ENCODE results near the gene IKZF4. TPM values are rescaled to one million over a fixed set of nuclear protein-coding genes. Genes with fewer than 3 reads are reported as not detected.

Gene IKZF4
- total RNA-seq, 1 experiment from 2014 or later, result 13.6 TPM

GRCh38 chr12:56040151-56040550 lies 19.3 kb downstream of the IKZF4 start:
- POLR2A ChIA-PET, result interaction anchor here (0.7 kb wide), 1 partner anchor 100 kb away, joined by 3 read pairs; no protein-coding TSS in a partner anchor

More at GRCh38 chr12:56040151-56040550, 19.3 kb downstream of the IKZF4 start:
- H3K4me1 Mint-ChIP-seq, result peaks cover 45% of the 10 kb centered on the region
- DNase-seq (ENCODE audit: low spot score), result no peak
- H3K9me3 Mint-ChIP-seq, result no peaks in the 10 kb centered on the region
- no peak for TF ChIP-seq TEAD1 (CRISPR knock-in tag; IDR thresholded peaks at IDR 0.05)
- TF ChIP-seq, protein P1, sequence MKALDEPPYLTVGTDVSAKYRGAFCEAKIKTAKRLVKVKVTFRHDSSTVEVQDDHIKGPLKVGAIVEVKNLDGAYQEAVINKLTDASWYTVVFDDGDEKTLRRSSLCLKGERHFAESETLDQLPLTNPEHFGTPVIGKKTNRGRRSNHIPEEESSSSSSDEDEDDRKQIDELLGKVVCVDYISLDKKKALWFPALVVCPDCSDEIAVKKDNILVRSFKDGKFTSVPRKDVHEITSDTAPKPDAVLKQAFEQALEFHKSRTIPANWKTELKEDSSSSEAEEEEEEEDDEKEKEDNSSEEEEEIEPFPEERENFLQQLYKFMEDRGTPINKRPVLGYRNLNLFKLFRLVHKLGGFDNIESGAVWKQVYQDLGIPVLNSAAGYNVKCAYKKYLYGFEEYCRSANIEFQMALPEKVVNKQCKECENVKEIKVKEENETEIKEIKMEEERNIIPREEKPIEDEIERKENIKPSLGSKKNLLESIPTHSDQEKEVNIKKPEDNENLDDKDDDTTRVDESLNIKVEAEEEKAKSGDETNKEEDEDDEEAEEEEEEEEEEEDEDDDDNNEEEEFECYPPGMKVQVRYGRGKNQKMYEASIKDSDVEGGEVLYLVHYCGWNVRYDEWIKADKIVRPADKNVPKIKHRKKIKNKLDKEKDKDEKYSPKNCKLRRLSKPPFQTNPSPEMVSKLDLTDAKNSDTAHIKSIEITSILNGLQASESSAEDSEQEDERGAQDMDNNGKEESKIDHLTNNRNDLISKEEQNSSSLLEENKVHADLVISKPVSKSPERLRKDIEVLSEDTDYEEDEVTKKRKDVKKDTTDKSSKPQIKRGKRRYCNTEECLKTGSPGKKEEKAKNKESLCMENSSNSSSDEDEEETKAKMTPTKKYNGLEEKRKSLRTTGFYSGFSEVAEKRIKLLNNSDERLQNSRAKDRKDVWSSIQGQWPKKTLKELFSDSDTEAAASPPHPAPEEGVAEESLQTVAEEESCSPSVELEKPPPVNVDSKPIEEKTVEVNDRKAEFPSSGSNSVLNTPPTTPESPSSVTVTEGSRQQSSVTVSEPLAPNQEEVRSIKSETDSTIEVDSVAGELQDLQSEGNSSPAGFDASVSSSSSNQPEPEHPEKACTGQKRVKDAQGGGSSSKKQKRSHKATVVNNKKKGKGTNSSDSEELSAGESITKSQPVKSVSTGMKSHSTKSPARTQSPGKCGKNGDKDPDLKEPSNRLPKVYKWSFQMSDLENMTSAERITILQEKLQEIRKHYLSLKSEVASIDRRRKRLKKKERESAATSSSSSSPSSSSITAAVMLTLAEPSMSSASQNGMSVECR (CRISPR knock-in tag; IDR thresholded peaks at IDR 0.05; ENCODE audit: borderline replicate concordance), result no peak
- TF ChIP-seq ZNF121 (CRISPR knock-in tag; IDR thresholded peaks at IDR 0.05), result no peak
- TF ChIP-seq ZNF423 (CRISPR knock-in tag; IDR thresholded peaks at IDR 0.05), result no peak
- TF ChIP-seq, protein P2, sequence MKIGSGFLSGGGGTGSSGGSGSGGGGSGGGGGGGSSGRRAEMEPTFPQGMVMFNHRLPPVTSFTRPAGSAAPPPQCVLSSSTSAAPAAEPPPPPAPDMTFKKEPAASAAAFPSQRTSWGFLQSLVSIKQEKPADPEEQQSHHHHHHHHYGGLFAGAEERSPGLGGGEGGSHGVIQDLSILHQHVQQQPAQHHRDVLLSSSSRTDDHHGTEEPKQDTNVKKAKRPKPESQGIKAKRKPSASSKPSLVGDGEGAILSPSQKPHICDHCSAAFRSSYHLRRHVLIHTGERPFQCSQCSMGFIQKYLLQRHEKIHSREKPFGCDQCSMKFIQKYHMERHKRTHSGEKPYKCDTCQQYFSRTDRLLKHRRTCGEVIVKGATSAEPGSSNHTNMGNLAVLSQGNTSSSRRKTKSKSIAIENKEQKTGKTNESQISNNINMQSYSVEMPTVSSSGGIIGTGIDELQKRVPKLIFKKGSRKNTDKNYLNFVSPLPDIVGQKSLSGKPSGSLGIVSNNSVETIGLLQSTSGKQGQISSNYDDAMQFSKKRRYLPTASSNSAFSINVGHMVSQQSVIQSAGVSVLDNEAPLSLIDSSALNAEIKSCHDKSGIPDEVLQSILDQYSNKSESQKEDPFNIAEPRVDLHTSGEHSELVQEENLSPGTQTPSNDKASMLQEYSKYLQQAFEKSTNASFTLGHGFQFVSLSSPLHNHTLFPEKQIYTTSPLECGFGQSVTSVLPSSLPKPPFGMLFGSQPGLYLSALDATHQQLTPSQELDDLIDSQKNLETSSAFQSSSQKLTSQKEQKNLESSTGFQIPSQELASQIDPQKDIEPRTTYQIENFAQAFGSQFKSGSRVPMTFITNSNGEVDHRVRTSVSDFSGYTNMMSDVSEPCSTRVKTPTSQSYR (CRISPR knock-in tag; IDR thresholded peaks at IDR 0.05), result no peak
- no peak for TF ChIP-seq JAZF1 (CRISPR knock-in tag; IDR thresholded peaks at IDR 0.05)
- no peak for TF ChIP-seq ZBTB43 (CRISPR knock-in tag; IDR thresholded peaks at IDR 0.05)
- no peak for TF ChIP-seq ZNF232 (CRISPR knock-in tag; IDR thresholded peaks at IDR 0.05)
- TF ChIP-seq, protein P3, sequence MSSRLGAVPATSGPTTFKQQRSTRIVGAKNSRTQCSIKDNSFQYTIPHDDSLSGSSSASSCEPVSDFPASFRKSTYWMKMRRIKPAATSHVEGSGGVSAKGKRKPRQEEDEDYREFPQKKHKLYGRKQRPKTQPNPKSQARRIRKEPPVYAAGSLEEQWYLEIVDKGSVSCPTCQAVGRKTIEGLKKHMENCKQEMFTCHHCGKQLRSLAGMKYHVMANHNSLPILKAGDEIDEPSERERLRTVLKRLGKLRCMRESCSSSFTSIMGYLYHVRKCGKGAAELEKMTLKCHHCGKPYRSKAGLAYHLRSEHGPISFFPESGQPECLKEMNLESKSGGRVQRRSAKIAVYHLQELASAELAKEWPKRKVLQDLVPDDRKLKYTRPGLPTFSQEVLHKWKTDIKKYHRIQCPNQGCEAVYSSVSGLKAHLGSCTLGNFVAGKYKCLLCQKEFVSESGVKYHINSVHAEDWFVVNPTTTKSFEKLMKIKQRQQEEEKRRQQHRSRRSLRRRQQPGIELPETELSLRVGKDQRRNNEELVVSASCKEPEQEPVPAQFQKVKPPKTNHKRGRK (CRISPR knock-in tag; IDR thresholded peaks at IDR 0.05; ENCODE audit: borderline replicate concordance), result no peak
- no peak for TF ChIP-seq GTF2I (CRISPR knock-in tag; conservative IDR thresholded peaks at IDR 0.05)
- TF ChIP-seq RORB (CRISPR knock-in tag; IDR thresholded peaks at IDR 0.05), result no peak
- no peak for TF ChIP-seq ZNF317 (CRISPR knock-in tag; IDR thresholded peaks at IDR 0.05; ENCODE audit: borderline replicate concordance, low read depth)
- TF ChIP-seq PRRX2 (CRISPR knock-in tag; IDR thresholded peaks at IDR 0.05), result no peak
- no peak for TF ChIP-seq SMAD3 (CRISPR knock-in tag; IDR thresholded peaks at IDR 0.05; ENCODE audit: borderline replicate concordance)
- no peak for TF ChIP-seq NFE2L1 (CRISPR knock-in tag; IDR thresholded peaks at IDR 0.05)
- TF ChIP-seq, protein P4, sequence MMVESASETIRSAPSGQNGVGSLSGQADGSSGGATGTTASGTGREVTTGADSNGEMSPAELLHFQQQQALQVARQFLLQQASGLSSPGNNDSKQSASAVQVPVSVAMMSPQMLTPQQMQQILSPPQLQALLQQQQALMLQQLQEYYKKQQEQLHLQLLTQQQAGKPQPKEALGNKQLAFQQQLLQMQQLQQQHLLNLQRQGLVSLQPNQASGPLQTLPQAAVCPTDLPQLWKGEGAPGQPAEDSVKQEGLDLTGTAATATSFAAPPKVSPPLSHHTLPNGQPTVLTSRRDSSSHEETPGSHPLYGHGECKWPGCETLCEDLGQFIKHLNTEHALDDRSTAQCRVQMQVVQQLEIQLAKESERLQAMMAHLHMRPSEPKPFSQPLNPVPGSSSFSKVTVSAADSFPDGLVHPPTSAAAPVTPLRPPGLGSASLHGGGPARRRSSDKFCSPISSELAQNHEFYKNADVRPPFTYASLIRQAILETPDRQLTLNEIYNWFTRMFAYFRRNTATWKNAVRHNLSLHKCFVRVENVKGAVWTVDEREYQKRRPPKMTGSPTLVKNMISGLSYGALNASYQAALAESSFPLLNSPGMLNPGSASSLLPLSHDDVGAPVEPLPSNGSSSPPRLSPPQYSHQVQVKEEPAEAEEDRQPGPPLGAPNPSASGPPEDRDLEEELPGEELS (CRISPR knock-in tag; IDR thresholded peaks at IDR 0.05), result no peak
- no peak for TF ChIP-seq SP1 (CRISPR knock-in tag; conservative IDR thresholded peaks at IDR 0.05)
- TF ChIP-seq ETV6 (CRISPR knock-in tag; IDR thresholded peaks at IDR 0.05), result no peak
- no peak for TF ChIP-seq ZNF416 (CRISPR knock-in tag; IDR thresholded peaks at IDR 0.05)
- H3K27me3 Mint-ChIP-seq (ENCODE audit: low read depth), result no peaks in the 10 kb centered on the region
- ATAC-seq, result no peak
- H3K27ac Mint-ChIP-seq, result no peak overlapping the region; the same call in 1 of the 2 replicates
- CTCF ChIA-PET, result interaction anchor here (0.7 to 1.4 kb wide), 5 partner anchors 33 to 323 kb away, joined by 3 to 6 read pairs (median 3); partner anchors contain the start of gene SMARCC2
- peak overlapping the region; percentile 75 for H3K4me3 Mint-ChIP-seq
- peaks cover 31% of the 10 kb centered on the region for H3K36me3 Mint-ChIP-seq

Data from WTC11 (cell line).